ENCODE data around the gene MBD1.

DNA sequence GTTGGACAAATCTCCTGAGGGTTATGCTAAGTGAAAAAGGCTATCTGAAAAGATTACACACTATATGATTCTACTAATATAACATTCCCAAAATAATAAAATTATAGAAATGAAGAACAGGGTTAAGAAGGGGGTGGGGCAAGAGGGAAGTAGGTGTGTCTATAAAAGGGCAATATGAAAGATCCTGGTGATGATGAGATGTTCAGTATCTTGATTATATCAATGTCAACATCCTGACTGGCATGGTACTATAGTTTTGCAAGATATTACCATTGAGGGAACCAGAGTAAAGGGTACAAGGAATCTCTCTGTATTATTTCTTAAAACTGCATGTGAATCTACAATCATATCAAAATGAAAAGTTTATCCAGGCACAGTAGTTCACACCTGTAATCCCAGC is 31.7 kb downstream of the MBD1 start:
- TF ChIP-seq CTCF (IDR thresholded peaks at IDR 0.05), result no peak
- TF ChIP-seq POLR2A (IDR thresholded peaks at IDR 0.05), result no peak
- no peak for TF ChIP-seq POLR2AphosphoS5 (IDR thresholded peaks at IDR 0.05)
